ENCODE data around the gene WWOX. TPM values are rescaled to one million over a fixed set of nuclear protein-coding genes. Genes with fewer than 3 reads are reported as not detected.

The WWOX gene
- total and polyA plus RNA-seq, 2 of the 13 experiments (the other 11 are each of a cell fraction or from before 2014, with no cell fraction given) = 9.1 to 37.4 TPM

DNA sequence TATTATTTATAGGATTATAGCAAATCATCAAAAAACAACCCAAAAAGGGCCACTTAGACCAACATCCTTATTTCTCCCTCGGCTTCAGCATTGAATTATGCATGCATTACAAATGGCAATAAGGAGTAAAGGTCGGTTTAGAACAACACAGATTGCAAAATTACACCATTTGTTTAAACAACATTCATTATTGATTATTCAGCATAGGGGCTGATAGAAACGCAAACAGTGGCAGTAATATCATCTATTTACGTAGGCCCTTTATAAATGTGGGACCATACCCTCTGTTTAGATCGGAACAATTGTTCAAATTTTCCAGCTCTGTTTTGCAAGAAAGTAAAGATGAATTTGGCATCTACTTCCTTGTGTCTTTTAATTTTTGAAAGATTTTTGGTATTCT lies 153.3 kb downstream of the WWOX start (continued):
- peak; percentile 52; the same call in 1 of the 2 replicates for TF ChIP-seq HMGXB3 (CRISPR knock-in tag; IDR thresholded peaks at IDR 0.05; ENCODE audit: borderline replicate concordance)
- no peak for TF ChIP-seq ZNF775 (CRISPR knock-in tag; IDR thresholded peaks at IDR 0.05; ENCODE audit: borderline replicate concordance)
- TF ChIP-seq ZNF615 (CRISPR knock-in tag; IDR thresholded peaks at IDR 0.05; ENCODE audit: borderline replicate concordance) = no peak
- no peak for TF ChIP-seq ZNF333 (CRISPR knock-in tag; IDR thresholded peaks at IDR 0.05; ENCODE audit: borderline replicate concordance)
- no peak for TF ChIP-seq ZNF530 (CRISPR knock-in tag; IDR thresholded peaks at IDR 0.05; ENCODE audit: low read depth)
- no peak for TF ChIP-seq ZNF572 (CRISPR knock-in tag; IDR thresholded peaks at IDR 0.05)
- TF ChIP-seq ZNF235 (CRISPR knock-in tag; IDR thresholded peaks at IDR 0.05; ENCODE audit: borderline replicate concordance) = no peak
- TF ChIP-seq ZNF441 (CRISPR knock-in tag; IDR thresholded peaks at IDR 0.05; ENCODE audit: borderline replicate concordance) = no peak
- TF ChIP-seq KDM4B (CRISPR knock-in tag; IDR thresholded peaks at IDR 0.05) = no peak
- TF ChIP-seq POLR2AphosphoS5 (IDR thresholded peaks at IDR 0.05; ENCODE audit: low read depth, low read length) = no peak
- no peak for TF ChIP-seq E2F2 (CRISPR knock-in tag; IDR thresholded peaks at IDR 0.05; ENCODE audit: borderline replicate concordance)
- TF ChIP-seq FOXP1 (IDR thresholded peaks at IDR 0.05) = peak; percentile 95
- peak; percentile 99 for TF ChIP-seq FOXP1 (CRISPR knock-in tag; IDR thresholded peaks at IDR 0.05)
- TF ChIP-seq, protein P1, sequence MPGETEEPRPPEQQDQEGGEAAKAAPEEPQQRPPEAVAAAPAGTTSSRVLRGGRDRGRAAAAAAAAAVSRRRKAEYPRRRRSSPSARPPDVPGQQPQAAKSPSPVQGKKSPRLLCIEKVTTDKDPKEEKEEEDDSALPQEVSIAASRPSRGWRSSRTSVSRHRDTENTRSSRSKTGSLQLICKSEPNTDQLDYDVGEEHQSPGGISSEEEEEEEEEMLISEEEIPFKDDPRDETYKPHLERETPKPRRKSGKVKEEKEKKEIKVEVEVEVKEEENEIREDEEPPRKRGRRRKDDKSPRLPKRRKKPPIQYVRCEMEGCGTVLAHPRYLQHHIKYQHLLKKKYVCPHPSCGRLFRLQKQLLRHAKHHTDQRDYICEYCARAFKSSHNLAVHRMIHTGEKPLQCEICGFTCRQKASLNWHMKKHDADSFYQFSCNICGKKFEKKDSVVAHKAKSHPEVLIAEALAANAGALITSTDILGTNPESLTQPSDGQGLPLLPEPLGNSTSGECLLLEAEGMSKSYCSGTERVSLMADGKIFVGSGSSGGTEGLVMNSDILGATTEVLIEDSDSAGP (CRISPR knock-in tag; IDR thresholded peaks at IDR 0.05; ENCODE audit: borderline replicate concordance) = no peak
- TF ChIP-seq ZNF501 (CRISPR knock-in tag; IDR thresholded peaks at IDR 0.05) = no peak
- TF ChIP-seq ZBTB10 (CRISPR knock-in tag; IDR thresholded peaks at IDR 0.05; ENCODE audit: borderline replicate concordance) = peak; percentile 76; the same call in 1 of the 2 replicates
- TF ChIP-seq THAP8 (CRISPR knock-in tag; IDR thresholded peaks at IDR 0.05; ENCODE audit: borderline replicate concordance) = no peak
- no peak for TF ChIP-seq CTCF (CRISPR knock-in tag; IDR thresholded peaks at IDR 0.05)
